Esophagus squamous epithelium (tissue), 4 donors: ENCODE results near the gene SSH2.

Experiments used
- CTCF ChIP-seq, 6 experiments: fragments of 450-650 bp in 4 of 6; fragments of 200-600 bp in 2 of 6; sonication (generic) in 2 of 6; IDR thresholded peaks; one replicate each; pipeline ENCODE4 v1.5.1; 2016 to 2019; ENCODE audit warnings: antibody characterized with exemption in 6 of 6, mild to moderate bottlenecking in 4 of 6, moderate library complexity in 4 of 6
- POLR2A ChIP-seq, 4 donors: fragments of 450-650 bp; IDR thresholded peaks; one replicate each; pipeline ENCODE4 v1.6.1; 2017; ENCODE audit warnings: antibody characterized with exemption in 4 of 4, mild to moderate bottlenecking in 4 of 4, moderate library complexity in 3 of 4

- no peak for TF ChIP-seq CTCF (IDR thresholded peaks at IDR 0.05)
- TF ChIP-seq POLR2A (IDR thresholded peaks at IDR 0.05): no peak
Observed at GRCh38 chr17:29936724-29937123, 6.7 kb upstream of the SSH2 start.
